ENCODE measurements around the gene TMPRSS3.

DNA sequence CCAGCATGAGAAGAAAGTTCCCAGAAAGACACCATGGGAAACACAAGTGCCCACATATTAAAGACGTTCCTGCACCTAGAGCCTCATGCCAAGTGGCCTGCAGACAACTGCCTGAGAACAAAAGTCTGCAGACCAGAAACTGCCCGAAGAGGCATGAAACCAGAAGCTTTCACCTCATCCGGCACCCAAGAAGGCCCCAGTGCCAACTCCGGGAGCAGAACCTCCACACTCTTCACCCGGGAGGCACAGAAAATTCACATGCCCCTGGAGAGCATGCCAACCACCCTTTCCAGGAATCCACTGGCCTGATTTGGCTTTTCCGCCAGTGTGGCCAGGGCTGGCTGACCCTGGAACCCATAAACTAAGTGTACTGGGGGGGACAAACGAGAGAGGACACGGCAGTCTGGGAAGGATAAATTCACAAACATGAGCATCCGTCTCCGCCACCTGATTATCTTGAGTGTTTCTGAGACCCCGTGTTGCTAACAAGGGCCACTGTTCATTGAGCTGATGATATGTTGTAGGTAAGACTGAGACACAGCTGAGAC lies 51.8 kb downstream of the TMPRSS3 start:
- no peak for TF ChIP-seq POLR2A (IDR thresholded peaks at IDR 0.05)
- TF ChIP-seq, protein P1, sequence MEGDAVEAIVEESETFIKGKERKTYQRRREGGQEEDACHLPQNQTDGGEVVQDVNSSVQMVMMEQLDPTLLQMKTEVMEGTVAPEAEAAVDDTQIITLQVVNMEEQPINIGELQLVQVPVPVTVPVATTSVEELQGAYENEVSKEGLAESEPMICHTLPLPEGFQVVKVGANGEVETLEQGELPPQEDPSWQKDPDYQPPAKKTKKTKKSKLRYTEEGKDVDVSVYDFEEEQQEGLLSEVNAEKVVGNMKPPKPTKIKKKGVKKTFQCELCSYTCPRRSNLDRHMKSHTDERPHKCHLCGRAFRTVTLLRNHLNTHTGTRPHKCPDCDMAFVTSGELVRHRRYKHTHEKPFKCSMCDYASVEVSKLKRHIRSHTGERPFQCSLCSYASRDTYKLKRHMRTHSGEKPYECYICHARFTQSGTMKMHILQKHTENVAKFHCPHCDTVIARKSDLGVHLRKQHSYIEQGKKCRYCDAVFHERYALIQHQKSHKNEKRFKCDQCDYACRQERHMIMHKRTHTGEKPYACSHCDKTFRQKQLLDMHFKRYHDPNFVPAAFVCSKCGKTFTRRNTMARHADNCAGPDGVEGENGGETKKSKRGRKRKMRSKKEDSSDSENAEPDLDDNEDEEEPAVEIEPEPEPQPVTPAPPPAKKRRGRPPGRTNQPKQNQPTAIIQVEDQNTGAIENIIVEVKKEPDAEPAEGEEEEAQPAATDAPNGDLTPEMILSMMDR (IDR thresholded peaks at IDR 0.05) = no peak
